ENCODE measurements around the gene ANTKMT.

Gene ANTKMT

GRCh38 chr16:702341-702740 is 18.6 kb upstream of the ANTKMT start:
- Histone ChIP-seq H3K79me2 (ENCODE audit: control insufficient read depth, insufficient read depth, low read length, poor library complexity) (no peaks in the 10 kb centered on the region), H4K91ac (ENCODE audit: low read depth, low read length) (no peak overlapping the region), H3K4me2 (ENCODE audit: low read length) (no peak overlapping the region), H3K27me3 (ENCODE audit: insufficient read depth, low read length) (peaks cover 51% of the 10 kb centered on the region), H3K4me3 (ENCODE audit: low read depth, low read length) (no peak overlapping the region), H4K12ac (ENCODE audit: low read depth, low read length) (no peak overlapping the region), H3K9me3 (ENCODE audit: insufficient read depth, low read depth, low read length) (peaks cover 8% of the 10 kb centered on the region), H2AFZ (ENCODE audit: insufficient read depth, low read length, poor library complexity) (no peak overlapping the region), H4K8ac (ENCODE audit: low read depth, low read length) (no peak overlapping the region), H2BK120ac (ENCODE audit: insufficient read depth, low read length, poor library complexity) (no peak overlapping the region), H3K4me1 (ENCODE audit: control insufficient read depth in 1 of 2, insufficient read depth in 2 of 2, low read length in 2 of 2) (peaks cover 0 to 2% of the 10 kb centered on the region in 2 experiments), H3K14ac (ENCODE audit: low read length) (no peak overlapping the region), H2AK5ac (ENCODE audit: low read length) (no peak overlapping the region), H3K9ac (ENCODE audit: low read length) (no peak overlapping the region), H3K36me3 (ENCODE audit: control insufficient read depth in 1 of 2, insufficient read depth in 2 of 2, low read length in 2 of 2) (no peaks in the 10 kb centered on the region), H3K79me1 (ENCODE audit: low read length) (no peaks in the 10 kb centered on the region), H3K27ac (ENCODE audit: low read depth, low read length) (no peak overlapping the region), H3K4ac (ENCODE audit: low read depth, low read length) (no peak overlapping the region), H3K18ac (ENCODE audit: low read length) (no peak overlapping the region), H2BK12ac (ENCODE audit: low read length) (no peak overlapping the region), H3K23ac (ENCODE audit: low read length) (no peak overlapping the region), H2BK5ac (ENCODE audit: low read depth, low read length, poor library complexity) (no peak overlapping the region)
- WGBS (ENCODE audit: extremely low coverage, insufficient coverage, insufficient read length), result no CpG with 5 or more reads among the region's 19 CpGs
- DNase-seq, result no peak

- no peak for DNase-seq
- H2AK5ac ChIP-seq (ENCODE audit: low read length), result no peak overlapping the region
- H4K91ac ChIP-seq (ENCODE audit: low read depth, low read length), result no peak overlapping the region
- no peak overlapping the region for H3K18ac ChIP-seq (ENCODE audit: low read length)
- no peak overlapping the region for H3K4me3 ChIP-seq (ENCODE audit: low read depth, low read length)
- H3K14ac ChIP-seq (ENCODE audit: low read length), result no peak overlapping the region
- no peak overlapping the region for H3K23ac ChIP-seq (ENCODE audit: low read length)
- H3K27me3 ChIP-seq (ENCODE audit: insufficient read depth, low read length), result peaks cover 53% of the 10 kb centered on the region
- peaks cover 0 to 2% of the 10 kb centered on the region in 2 experiments for H3K4me1 ChIP-seq (ENCODE audit: control insufficient read depth in 1 of 2, insufficient read depth in 2 of 2, low read length in 2 of 2)
- no peak overlapping the region for H3K4me2 ChIP-seq (ENCODE audit: low read length)
- no peak overlapping the region for H2BK5ac ChIP-seq (ENCODE audit: low read depth, low read length, poor library complexity)
- H4K12ac ChIP-seq (ENCODE audit: low read depth, low read length), result no peak overlapping the region
- H3K9ac ChIP-seq (ENCODE audit: low read length), result no peak overlapping the region
- H2BK12ac ChIP-seq (ENCODE audit: low read length), result no peak overlapping the region
- H2AFZ ChIP-seq (ENCODE audit: insufficient read depth, low read length, poor library complexity), result no peak overlapping the region
- H3K4ac ChIP-seq (ENCODE audit: low read depth, low read length), result no peak overlapping the region
- peaks cover 7% of the 10 kb centered on the region for H3K9me3 ChIP-seq (ENCODE audit: insufficient read depth, low read depth, low read length)
- WGBS (ENCODE audit: extremely low coverage, insufficient coverage, insufficient read length), result no CpG with 5 or more reads among the region's 12 CpGs
- no peaks in the 10 kb centered on the region for H3K79me2 ChIP-seq (ENCODE audit: control insufficient read depth, insufficient read depth, low read length, poor library complexity)
- H3K79me1 ChIP-seq (ENCODE audit: low read length), result no peaks in the 10 kb centered on the region
- no peak overlapping the region for H3K27ac ChIP-seq (ENCODE audit: low read depth, low read length)
- no peak overlapping the region for H4K8ac ChIP-seq (ENCODE audit: low read depth, low read length)
- no peaks in the 10 kb centered on the region for H3K36me3 ChIP-seq (ENCODE audit: control insufficient read depth in 1 of 2, insufficient read depth in 2 of 2, low read length in 2 of 2)
- H2BK120ac ChIP-seq (ENCODE audit: insufficient read depth, low read length, poor library complexity), result no peak overlapping the region
Measured at GRCh38 chr16:703406-703805, 17.5 kb upstream of the ANTKMT start.

- Histone ChIP-seq H4K91ac (ENCODE audit: low read depth, low read length) (no peak overlapping the region), H3K36me3 (ENCODE audit: control insufficient read depth in 1 of 2, insufficient read depth in 2 of 2, low read length in 2 of 2) (no peaks in the 10 kb centered on the region), H3K79me2 (ENCODE audit: control insufficient read depth, insufficient read depth, low read length, poor library complexity) (no peaks in the 10 kb centered on the region), H2BK5ac (ENCODE audit: low read depth, low read length, poor library complexity) (no peak overlapping the region), H3K27me3 (ENCODE audit: insufficient read depth, low read length) (peaks cover 53% of the 10 kb centered on the region), H3K4me2 (ENCODE audit: low read length) (no peak overlapping the region), H3K4me3 (ENCODE audit: low read depth, low read length) (no peak overlapping the region), H3K14ac (ENCODE audit: low read length) (no peak overlapping the region), H3K9me3 (ENCODE audit: insufficient read depth, low read depth, low read length) (peaks cover 7% of the 10 kb centered on the region), H3K9ac (ENCODE audit: low read length) (no peak overlapping the region), H4K8ac (ENCODE audit: low read depth, low read length) (no peak overlapping the region), H2AK5ac (ENCODE audit: low read length) (no peak overlapping the region), H2BK12ac (ENCODE audit: low read length) (no peak overlapping the region), H3K27ac (ENCODE audit: low read depth, low read length) (no peak overlapping the region), H3K23ac (ENCODE audit: low read length) (no peak overlapping the region), H4K12ac (ENCODE audit: low read depth, low read length) (no peak overlapping the region), H3K4ac (ENCODE audit: low read depth, low read length) (no peak overlapping the region), H3K4me1 (ENCODE audit: control insufficient read depth in 1 of 2, insufficient read depth in 2 of 2, low read length in 2 of 2) (peaks cover 0 to 2% of the 10 kb centered on the region in 2 experiments), H2BK120ac (ENCODE audit: insufficient read depth, low read length, poor library complexity) (no peak overlapping the region), H2AFZ (ENCODE audit: insufficient read depth, low read length, poor library complexity) (no peak overlapping the region), H3K79me1 (ENCODE audit: low read length) (no peaks in the 10 kb centered on the region), H3K18ac (ENCODE audit: low read length) (no peak overlapping the region)
- no CpG with 5 or more reads among the region's 7 CpGs for WGBS (ENCODE audit: extremely low coverage, insufficient coverage, insufficient read length)
- DNase-seq, result no peak
Measured at GRCh38 chr16:704047-704446, 16.9 kb upstream of the ANTKMT start.

GRCh38 chr16:704552-705380 is 16.2 kb upstream of the ANTKMT start:
- no peaks in the 10 kb centered on the region for H3K79me1 ChIP-seq (ENCODE audit: low read length)
- H3K4me3 ChIP-seq (ENCODE audit: low read depth, low read length), result no peak overlapping the region
- no peak overlapping the region for H3K27ac ChIP-seq (ENCODE audit: low read depth, low read length)
- H3K9ac ChIP-seq (ENCODE audit: low read length), result no peak overlapping the region
- H3K27me3 ChIP-seq (ENCODE audit: insufficient read depth, low read length), result peaks cover 53% of the 10 kb centered on the region
- no peaks in the 10 kb centered on the region for H3K36me3 ChIP-seq (ENCODE audit: control insufficient read depth in 1 of 2, insufficient read depth in 2 of 2, low read length in 2 of 2)
- no peaks in the 10 kb centered on the region for H3K79me2 ChIP-seq (ENCODE audit: control insufficient read depth, insufficient read depth, low read length, poor library complexity)
- H3K4me2 ChIP-seq (ENCODE audit: low read length), result no peak overlapping the region
- H3K14ac ChIP-seq (ENCODE audit: low read length), result no peak overlapping the region
- no CpG with 5 or more reads among the region's 50 CpGs for WGBS (ENCODE audit: extremely low coverage, insufficient coverage, insufficient read length)
- H2BK120ac ChIP-seq (ENCODE audit: insufficient read depth, low read length, poor library complexity), result no peak overlapping the region
- no peak overlapping the region for H2BK12ac ChIP-seq (ENCODE audit: low read length)
- peaks cover 7% of the 10 kb centered on the region for H3K9me3 ChIP-seq (ENCODE audit: insufficient read depth, low read depth, low read length)
- no peak overlapping the region for H2AFZ ChIP-seq (ENCODE audit: insufficient read depth, low read length, poor library complexity)
- no peak overlapping the region for H2AK5ac ChIP-seq (ENCODE audit: low read length)
- H2BK5ac ChIP-seq (ENCODE audit: low read depth, low read length, poor library complexity), result no peak overlapping the region
- H3K18ac ChIP-seq (ENCODE audit: low read length), result no peak overlapping the region
- DNase-seq, result no peak
- H4K12ac ChIP-seq (ENCODE audit: low read depth, low read length), result no peak overlapping the region
- no peak overlapping the region for H4K8ac ChIP-seq (ENCODE audit: low read depth, low read length)
- H3K4ac ChIP-seq (ENCODE audit: low read depth, low read length), result no peak overlapping the region
- H4K91ac ChIP-seq (ENCODE audit: low read depth, low read length), result no peak overlapping the region
- H3K23ac ChIP-seq (ENCODE audit: low read length), result no peak overlapping the region
- peaks cover 0 to 2% of the 10 kb centered on the region in 2 experiments for H3K4me1 ChIP-seq (ENCODE audit: control insufficient read depth in 1 of 2, insufficient read depth in 2 of 2, low read length in 2 of 2)
